Measurements from ENCODE around the gene DBNDD1.
"Not testable (repeated sequence)": the region's sequence is repeated elsewhere in the genome, so short reads cannot be mapped to it uniquely, and the experiment has no call there.

The DBNDD1 gene

GRCh38 chr16:89996178-89996489, 23.1 kb downstream of the DBNDD1 start:
- no peak overlapping the region for H3K4me3 ChIP-seq (ENCODE audit: low read depth, low read length)
- no peak for DNase-seq (ENCODE audit: low read depth)

DNA sequence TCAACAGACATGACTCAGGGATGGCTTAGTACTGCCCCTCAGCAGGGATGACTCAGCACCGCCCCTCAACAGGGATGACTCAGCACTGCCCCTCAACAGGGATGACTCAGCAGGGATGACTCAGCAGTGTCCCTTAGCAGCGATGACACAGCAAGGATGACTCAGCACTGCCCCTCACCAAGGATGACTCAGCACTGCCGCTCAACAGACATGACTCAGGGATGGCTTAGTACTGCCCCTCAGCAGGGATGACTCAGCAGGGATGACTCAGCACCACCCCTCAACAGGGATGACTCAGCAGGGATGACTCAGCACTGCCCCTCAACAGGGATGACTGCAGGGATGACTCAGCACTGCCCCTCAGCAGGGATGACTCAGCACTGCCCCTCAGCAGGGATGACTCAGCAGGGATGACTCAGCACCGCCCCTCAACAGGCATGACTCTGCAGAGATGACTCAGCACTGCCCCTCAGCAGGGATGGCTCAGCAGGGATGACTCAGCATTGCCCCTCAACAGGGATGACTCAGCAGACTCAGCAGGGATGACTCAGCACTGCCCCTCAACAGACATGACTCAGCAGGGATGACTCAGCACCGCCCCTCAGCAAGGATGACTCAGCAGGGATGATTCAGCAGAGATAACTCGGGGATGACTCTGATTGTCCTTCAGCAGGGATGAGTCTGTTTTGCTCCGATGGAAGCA, 23.6 kb downstream of the DBNDD1 start:
- H3K4me3 ChIP-seq (ENCODE audit: low read depth, low read length), result not testable (repeated sequence)
- DNase-seq (ENCODE audit: low read depth), result peak; percentile 38

DNA sequence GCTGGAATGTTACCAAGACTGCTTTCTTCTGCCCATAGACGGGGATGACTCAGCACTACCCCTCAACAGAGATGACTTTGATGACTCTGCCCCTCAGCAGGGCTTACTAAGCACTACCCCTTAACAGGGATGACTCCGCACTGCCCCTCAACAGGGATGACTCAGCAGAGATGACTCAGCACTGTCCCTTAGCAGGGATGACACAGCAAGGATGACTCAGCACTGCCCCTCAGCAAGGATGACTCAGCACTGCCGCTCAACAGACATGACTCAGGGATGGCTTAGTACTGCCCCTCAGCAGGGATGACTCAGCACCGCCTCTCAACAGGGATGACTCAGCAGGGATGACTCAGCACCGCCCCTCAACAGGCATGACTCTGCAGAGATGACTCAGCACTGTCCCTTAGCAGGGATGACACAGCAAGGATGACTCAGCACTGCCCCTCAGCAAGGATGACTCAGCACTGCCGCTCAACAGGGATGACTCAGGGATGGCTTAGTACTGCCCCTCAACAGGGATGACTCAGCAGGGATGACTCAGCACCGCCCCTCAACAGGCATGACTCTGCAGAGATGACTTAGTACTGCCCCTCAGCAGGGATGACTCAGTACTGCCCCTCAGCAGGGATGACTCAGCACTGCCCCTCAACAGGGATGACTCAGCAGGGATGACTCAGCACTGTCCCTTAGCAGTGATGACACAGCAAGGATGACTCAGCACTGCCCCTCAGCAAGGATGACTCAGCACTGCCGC, 24.4 kb downstream of the DBNDD1 start:
- peak; percentile 30 for DNase-seq (ENCODE audit: low read depth)
- H3K4me3 ChIP-seq (ENCODE audit: low read depth, low read length), result not testable (repeated sequence)

GRCh38 chr16:89994389-89994720, 24.9 kb downstream of the DBNDD1 start:
- no peak overlapping the region for H3K4me3 ChIP-seq (ENCODE audit: low read depth, low read length)
- DNase-seq (ENCODE audit: low read depth), result no peak

- no peak for DNase-seq (ENCODE audit: low read depth)
- no peak overlapping the region for H3K4me3 ChIP-seq (ENCODE audit: low read depth, low read length)
Observed at GRCh38 chr16:89993971-89994370, 25.3 kb downstream of the DBNDD1 start.

GRCh38 chr16:89993377-89993776, 25.9 kb downstream of the DBNDD1 start:
- DNase-seq (ENCODE audit: low read depth), result no peak
- H3K4me3 ChIP-seq (ENCODE audit: low read depth, low read length), result no peak overlapping the region

DNA sequence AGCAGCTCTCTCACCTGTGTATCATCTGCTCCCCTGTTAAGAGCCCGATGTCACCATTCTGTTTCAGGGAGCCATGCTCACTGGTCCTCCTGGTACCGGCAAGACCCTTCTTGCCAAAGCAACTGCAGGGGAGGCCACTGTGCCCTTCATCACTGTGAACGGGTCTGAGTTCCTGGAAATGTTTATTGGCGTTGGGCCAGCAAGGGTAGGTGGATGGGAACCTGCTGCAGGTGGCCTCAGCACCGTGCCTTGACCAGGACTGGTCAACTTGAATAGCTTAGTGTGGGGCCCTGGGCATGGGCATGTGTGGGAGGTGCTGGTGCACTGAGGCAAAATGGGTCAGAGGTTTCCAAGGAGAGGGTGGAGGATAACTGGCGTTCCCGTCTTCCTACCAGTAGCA, 28.5 kb downstream of the DBNDD1 start:
- H3K4me3 ChIP-seq (ENCODE audit: low read depth, low read length), result no peak overlapping the region
- no peak for DNase-seq (ENCODE audit: low read depth)

- no peak overlapping the region for H3K4me3 ChIP-seq (ENCODE audit: low read depth, low read length)
- no peak for DNase-seq (ENCODE audit: low read depth)
Observed at GRCh38 chr16:89988951-89989350, 30.3 kb downstream of the DBNDD1 start.

- H3K4me3 ChIP-seq (ENCODE audit: low read depth, low read length), result no peak overlapping the region
- DNase-seq (ENCODE audit: low read depth), result no peak
Observed at GRCh38 chr16:89987169-89987568, 32.1 kb downstream of the DBNDD1 start.

DNA sequence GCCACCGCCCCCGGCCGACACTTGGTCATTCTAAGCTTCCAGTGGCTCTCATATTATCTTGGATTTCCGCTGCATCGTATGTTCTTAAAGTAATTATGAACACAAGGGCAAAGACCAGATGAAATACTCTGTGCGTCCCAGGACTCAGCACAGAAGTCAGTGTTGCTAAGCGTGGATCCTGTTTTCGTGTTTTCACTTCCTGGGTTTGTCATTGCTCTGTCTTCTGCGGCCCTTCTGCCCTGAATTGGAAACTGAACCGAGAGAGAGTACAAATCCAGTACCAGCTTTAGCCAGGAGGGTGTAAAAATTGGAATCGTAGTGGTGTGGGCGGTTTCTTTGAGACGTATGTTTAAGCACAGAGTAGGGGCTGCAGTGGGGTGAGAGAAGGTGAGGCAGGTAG, 32.7 kb downstream of the DBNDD1 start:
- no peak for DNase-seq (ENCODE audit: low read depth)
- no peak overlapping the region for H3K4me3 ChIP-seq (ENCODE audit: low read depth, low read length)

DNA sequence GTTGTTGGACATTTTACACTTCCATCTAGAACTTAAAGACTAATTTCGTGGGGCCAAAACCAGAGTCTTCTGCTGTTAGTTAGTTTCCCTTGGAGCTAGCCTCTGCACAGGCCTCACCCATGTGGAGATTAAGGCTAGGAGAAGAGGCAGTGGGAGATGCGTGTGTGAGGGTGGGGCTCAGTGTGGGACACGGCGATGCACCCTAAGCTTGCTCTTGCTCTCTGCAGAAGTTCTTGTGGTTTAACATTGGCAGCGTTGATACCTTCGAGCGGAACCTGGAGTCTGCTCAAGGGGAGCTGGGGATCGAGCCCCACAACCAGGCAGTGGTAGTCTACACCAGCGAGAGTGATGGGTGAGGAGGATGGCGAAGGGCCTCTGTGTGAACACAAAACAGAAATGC, 34.0 kb downstream of the DBNDD1 start:
- no peak overlapping the region for H3K4me3 ChIP-seq (ENCODE audit: low read depth, low read length)
- DNase-seq (ENCODE audit: low read depth), result no peak

DNA sequence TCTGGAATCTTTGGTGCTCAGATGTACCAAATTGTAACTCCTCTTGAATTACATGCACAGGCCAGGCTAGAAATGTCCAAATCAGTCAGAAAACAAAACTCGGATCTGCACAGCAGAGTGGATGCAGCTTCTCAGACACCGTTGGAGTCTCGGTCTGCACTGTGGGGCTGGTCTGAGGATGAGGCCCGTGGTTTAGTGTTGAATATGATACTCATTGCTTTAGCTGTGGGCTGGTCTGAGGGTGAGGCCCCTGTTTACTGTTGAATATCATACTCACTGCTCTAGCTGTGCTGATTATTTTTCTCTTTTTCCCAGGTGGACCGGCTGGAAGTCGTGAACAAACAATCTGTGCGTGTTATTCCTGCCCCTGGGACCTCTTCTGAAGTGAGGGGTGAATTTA, 35.0 kb downstream of the DBNDD1 start:
- H3K4me3 ChIP-seq (ENCODE audit: low read depth, low read length), result no peak overlapping the region
- no peak for DNase-seq (ENCODE audit: low read depth)

DNA sequence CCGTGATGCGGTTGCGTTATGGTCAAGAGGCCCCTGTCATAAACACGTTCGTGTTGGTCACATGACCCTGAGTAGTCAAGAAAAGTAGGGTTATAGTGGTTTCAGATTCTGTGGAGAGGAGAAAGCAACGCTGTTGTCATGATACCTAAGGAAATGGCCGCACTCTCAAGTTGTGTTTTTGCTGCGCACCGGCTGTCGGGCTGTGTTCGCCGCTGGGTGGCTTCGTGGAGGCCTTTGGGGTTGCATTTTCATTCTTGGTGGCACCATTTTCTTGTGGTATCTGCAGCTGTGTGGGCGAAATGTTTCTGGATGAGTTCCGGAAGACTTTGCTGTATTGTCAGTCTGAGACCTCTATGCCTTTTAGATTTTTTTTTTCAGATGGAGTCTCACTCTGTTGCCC, 35.7 kb downstream of the DBNDD1 start:
- DNase-seq (ENCODE audit: low read depth), result no peak
- H3K4me3 ChIP-seq (ENCODE audit: low read depth, low read length), result no peak overlapping the region

DNA sequence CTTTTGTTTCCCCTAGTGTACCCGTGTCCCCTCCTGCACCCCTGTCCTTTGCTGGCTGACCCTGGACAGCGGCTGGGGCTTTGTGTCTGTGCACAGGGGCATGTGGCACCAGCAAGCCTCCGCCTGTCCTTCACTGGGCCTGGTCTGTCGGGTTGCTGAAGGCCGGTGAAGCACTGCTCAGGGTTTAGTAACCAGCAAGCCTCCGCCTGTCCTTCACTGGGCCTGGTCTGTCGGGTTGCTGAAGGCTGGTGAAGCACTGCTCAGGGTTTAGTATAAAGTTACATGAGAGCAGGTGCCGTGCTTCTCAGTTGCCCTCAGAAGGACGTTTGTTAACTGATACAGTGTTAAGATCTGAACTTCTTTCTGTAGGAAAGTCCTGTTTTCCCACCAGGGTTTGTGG, 36.9 kb downstream of the DBNDD1 start:
- DNase-seq (ENCODE audit: low read depth), result no peak
- no peak overlapping the region for H3K4me3 ChIP-seq (ENCODE audit: low read depth, low read length)

- H3K4me3 ChIP-seq (ENCODE audit: low read depth, low read length), result no peak overlapping the region
- no peak for DNase-seq (ENCODE audit: low read depth)
Observed at GRCh38 chr16:89981414-89981813, 37.8 kb downstream of the DBNDD1 start.

- DNase-seq (ENCODE audit: low read depth), result no peak
- no peak overlapping the region for H3K4me3 ChIP-seq (ENCODE audit: low read depth, low read length)
Observed at GRCh38 chr16:89974870-89975269, 44.4 kb downstream of the DBNDD1 start.

DNA sequence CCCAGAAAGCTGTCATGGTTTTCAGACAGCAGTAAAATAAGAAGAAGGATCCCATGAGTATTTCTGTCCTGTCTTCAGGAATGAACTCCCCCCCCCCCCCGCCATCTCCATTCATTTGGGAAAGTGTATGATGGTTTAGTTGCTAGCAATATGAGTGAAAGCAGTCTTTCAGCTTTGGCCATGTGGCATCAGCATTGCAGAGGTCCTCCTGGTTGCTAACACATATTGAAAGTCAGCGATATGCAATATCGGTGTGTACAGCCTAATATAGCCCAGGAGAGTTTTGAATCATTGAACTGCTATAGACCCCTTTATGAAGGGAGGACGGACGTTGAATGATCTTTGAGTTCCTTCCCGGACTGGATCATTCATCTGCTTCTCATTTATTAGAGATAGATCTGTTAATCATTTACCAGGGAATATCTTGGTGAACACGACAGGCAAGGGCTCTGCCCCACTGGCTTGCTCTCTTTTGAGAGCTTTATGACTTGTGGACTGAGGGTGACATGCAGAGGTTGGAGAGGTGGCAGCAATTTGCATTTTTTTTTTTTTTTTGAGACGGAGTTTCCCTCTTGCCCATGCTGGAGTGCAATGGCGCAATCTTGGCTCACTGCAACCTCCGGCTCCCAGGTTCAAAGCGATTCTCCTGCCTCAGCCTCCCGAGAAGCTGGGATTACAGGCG, 45.5 kb downstream of the DBNDD1 start:
- H3K4me3 ChIP-seq (ENCODE audit: low read depth, low read length), result peak overlapping the region; percentile 92
- no peak for DNase-seq (ENCODE audit: low read depth)

- peak overlapping the region; percentile 92 for H3K4me3 ChIP-seq (ENCODE audit: low read depth, low read length)
- no peak for DNase-seq (ENCODE audit: low read depth)
Observed at GRCh38 chr16:89973235-89973634, 46.0 kb downstream of the DBNDD1 start.

GRCh38 chr16:89972244-89973234, 46.7 kb downstream of the DBNDD1 start:
- DNase-seq (ENCODE audit: low read depth), result peak; percentile 49
- peak overlapping the region; percentile 92 for H3K4me3 ChIP-seq (ENCODE audit: low read depth, low read length)

Measured in skeletal muscle cell (primary cell).